HFF-Myc (cell line): Measurements from ENCODE around the gene RBM48.

ENCODE experiments used
- DNase-seq: peaks from one replicate; pipeline ENCODE4 v3.0.0-alpha.2; 2011; ENCODE audit warnings: low read depth; ENCODE audit errors: extremely low read depth
- H3K4me3 ChIP-seq: replicated peaks from 2 replicates; pipeline ENCODE4 v1.5.1; 2011; ENCODE audit warnings: low read depth, mild to moderate bottlenecking, control low read depth, low read length
- TF ChIP-seq, protein P1 (sequence below): IDR thresholded peaks from 2 replicates; pipeline ENCODE4 v1.5.1; 2012; ENCODE audit warnings: mild to moderate bottlenecking, low read depth, low read length, control low read depth; ENCODE audit errors: missing control alignments

RBM48 gene

DNA sequence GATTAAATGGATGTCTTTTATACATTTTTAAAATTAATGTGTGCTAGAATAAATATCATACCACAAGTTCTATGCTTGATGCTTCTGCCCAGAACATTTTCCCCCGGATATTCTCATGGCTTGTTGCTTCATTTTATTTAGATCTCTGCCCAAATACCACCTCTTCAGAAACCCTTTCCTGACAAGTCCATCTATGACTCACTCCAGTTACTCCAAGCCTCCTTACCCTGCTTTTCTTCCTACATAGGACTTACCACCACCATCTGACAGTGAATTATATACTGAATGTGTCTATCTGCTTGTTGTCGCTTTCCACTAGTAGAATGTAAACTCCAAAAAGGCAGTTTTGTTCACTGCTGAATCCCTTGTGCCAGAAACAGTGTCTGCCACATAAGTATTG is 31.7 kb upstream of the RBM48 start:
- H3K4me3 ChIP-seq = no peak overlapping the region
- TF ChIP-seq, protein P1, sequence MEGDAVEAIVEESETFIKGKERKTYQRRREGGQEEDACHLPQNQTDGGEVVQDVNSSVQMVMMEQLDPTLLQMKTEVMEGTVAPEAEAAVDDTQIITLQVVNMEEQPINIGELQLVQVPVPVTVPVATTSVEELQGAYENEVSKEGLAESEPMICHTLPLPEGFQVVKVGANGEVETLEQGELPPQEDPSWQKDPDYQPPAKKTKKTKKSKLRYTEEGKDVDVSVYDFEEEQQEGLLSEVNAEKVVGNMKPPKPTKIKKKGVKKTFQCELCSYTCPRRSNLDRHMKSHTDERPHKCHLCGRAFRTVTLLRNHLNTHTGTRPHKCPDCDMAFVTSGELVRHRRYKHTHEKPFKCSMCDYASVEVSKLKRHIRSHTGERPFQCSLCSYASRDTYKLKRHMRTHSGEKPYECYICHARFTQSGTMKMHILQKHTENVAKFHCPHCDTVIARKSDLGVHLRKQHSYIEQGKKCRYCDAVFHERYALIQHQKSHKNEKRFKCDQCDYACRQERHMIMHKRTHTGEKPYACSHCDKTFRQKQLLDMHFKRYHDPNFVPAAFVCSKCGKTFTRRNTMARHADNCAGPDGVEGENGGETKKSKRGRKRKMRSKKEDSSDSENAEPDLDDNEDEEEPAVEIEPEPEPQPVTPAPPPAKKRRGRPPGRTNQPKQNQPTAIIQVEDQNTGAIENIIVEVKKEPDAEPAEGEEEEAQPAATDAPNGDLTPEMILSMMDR = no peak
- no peak for DNase-seq

DNA sequence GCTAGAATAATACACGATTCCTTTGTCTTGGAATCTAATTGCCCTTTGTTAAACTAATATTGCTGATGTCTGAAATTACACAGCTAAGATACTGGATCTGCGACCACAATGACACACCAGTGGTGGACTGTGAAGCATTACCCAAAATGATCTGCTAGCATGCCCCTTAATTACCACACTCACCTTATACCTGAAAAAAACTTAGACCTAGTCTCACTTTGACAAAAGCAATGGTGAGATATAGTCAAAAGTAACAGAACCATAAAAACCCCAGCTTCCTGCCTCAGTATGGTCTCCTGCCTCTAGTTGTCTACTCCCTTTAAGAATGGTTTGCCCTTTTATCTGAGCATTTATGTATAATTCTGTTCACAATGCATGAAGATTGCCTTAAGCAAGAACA is 30.0 kb upstream of the RBM48 start:
- DNase-seq = no peak
- TF ChIP-seq, protein P1 = no peak
- no peak overlapping the region for H3K4me3 ChIP-seq

DNA sequence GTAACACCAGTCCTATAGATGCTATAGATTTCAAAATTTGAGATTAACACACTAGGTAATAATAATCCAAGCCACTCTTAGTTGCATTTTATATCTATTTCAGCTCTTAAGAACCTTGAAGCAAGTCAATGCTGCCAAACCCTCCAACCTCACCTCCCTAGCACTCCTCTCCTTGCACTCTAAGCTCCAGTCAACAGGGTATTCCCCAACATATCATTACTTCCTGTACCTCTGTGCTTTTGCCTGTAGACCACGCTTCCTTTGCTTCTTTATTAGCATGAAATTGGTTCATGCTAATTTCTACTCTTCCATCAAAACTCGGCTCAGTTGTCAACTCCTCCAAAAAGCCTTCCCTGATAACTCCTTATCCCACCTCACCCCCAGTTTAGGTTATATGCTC is 24.8 kb upstream of the RBM48 start:
- no peak overlapping the region for H3K4me3 ChIP-seq
- no peak for DNase-seq
- TF ChIP-seq, protein P1 = no peak

DNA sequence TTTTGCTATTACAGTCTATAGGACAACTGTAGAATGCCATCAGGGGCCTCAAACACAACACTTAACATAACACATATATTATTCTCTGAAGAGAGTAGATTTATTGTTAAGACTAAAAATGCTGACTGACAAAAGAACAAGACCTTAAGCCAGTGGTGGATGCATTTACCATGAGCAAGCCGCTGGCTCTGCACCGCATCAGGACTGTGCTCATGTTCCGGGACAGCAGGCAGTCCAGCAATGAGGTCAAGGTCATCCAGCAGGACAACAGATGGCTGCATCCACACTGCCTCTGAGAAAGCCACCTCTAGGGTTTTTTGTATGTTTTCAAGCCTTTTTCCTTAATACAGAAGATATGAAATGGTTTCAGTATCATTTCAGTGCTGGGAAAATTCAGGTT is 24.0 kb upstream of the RBM48 start:
- TF ChIP-seq, protein P1 = no peak
- no peak for DNase-seq
- no peak overlapping the region for H3K4me3 ChIP-seq

DNA sequence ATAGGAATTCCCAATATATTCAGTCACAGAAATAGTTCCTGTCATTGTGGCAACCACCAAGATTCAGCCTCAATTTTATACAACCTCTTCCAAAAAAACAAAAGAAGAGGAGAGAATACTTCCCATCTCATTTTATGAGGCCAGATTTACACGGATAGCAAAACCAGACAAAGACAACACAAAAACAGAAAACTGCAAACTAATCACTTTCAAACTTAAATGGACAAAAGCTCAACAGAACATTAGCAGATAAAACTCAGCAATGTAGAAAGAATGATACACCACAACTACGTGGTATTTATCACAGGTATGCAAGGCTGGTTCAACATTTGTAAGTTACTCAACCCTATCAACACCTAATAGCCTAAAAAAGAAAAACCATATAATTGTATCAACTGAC is 22.2 kb upstream of the RBM48 start:
- DNase-seq = no peak
- TF ChIP-seq, protein P1 = no peak
- H3K4me3 ChIP-seq = no peak overlapping the region

DNA sequence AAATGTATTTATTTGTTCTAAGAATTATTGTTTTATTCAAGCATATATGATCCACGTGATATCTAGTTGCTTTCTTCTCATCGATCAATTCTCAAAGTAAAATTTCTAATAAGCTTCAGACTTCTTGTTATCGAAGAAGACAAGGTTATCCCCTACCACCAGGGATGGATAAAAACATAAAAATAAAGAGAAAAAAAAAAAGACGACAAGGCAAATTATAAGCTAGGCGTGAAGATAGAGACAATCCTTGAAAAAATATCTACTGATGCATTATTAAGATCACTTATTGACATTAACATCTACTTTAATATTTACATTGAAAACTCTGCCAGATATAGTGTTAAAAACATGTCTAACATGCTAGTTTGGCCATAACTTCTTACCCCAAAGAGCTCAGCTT is 19.6 kb upstream of the RBM48 start:
- DNase-seq = no peak
- no peak overlapping the region for H3K4me3 ChIP-seq
- TF ChIP-seq, protein P1 = no peak

DNA sequence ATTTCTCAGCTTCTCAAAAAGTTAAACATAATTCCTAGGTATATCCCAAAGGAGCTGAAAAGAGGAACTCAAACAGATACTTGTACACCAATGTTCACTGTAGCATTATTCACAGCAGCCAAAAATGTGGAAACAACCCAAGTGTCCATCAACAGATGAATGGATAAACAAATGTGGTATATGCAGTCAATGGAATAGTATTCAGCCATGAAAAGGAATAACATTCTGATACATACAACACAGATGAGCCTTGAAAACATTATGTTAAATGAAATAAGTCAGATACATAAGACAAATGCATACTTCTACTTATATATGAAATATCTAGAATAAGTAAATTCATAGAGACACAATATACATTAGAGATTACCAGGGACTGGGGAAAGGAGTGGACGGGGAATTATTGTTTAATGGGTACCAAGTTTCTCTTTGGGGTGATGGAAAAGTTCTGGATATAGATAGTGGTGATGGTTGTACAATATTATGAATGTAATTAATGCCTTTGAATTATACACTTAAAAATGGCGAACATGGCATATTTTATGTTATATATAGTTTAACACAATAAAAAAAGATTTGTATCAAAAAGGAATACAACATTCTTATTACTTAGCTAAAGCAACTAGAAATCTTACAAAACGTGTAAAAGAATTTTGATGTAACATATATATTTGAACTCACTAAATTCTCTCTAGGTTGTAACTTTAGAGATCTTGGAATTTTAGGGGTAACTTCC is 15.3 kb upstream of the RBM48 start:
- H3K4me3 ChIP-seq = no peak overlapping the region
- DNase-seq = no peak
- TF ChIP-seq, protein P1 = no peak
